Germinal center (tissue), 1 donor: ENCODE data around the gene DKKL1.

ENCODE experiments used
- DNase-seq: peaks from one replicate; pipeline ENCODE4 v3.0.0; 2012; ENCODE audit warnings: mixed read lengths, low spot score

Gene DKKL1

DNA sequence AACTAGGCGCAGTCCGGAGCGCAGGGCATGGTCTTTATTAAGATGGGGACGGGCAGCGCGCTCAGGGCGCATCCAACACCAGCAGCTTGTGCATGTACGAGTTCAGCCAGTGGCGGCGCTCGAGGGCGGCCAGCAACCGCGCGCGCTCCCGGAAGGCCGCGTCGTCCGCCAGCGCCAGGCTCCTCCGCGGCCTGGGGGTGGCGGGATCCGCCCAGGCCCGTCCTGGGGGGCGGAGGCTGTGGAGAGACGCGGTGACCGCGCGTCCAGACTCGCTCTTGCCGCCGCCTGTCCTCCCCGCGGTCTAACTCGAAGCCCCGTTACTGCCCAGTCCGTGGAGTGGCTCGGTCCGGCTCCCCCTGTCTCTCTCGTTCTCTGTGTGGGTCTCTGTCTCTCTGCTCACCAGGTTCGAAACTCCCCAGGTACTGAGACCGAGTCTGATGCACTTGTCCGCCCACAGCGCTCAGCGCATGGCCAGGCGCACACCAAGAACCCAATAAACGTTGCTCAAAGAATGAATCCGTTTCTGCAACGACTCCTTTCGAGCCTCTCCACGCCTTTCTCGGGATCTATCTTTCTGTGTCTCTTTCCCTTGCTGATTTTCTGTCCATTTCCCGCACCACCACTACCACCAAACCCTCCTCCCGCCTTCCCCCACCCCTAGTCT lies 58.9 kb downstream of the DKKL1 start:
- no peak for DNase-seq

DNA sequence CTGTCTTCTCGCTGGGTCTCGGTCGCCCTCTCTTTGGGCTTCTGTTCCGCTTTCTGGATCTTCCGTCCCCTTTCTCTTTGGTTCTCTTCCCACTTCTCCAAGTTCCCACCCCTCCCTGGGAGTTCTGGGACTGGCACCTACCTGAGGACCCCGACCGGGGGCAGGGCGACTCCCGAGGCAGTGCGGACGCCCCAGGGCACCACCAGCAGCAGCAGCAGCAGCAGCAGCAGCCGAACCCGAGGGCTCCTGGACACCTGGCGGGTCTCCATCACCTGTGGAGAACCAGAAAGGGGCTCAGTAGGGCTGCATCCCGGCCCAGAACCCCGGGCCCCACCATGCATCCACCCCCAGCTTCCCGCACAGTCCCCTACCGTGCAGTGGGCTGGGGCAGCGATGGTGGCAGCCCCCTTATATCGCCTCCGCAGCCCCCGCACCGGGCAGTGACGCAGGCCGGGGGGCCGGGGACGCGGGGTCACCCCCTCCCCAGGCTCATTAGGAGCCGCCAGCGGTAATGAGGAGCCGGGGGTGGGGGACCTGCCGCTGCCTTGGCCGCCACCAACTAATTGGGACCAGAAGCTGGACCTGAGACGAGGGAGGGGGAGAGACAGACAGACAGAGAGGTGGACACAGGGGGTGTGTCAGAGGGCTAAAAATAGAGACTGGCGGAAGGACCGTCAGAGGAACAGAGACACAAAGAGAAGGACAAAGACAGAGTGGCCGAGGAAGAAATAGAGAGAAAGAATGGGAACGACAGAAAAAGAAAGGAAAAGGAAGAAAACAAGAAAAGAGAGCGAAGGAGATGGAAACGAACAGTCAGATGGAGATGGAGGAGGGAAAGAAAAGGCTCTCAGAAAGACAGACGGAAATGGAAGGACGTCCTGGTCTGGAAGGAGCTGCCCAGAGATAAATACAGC lies 59.7 kb downstream of the DKKL1 start, which contains the start of gene PTH2:
Gene PTH2 (minus strand): TSS at position 371 of the 914 bp plus-strand sequence. CDS start 102 bp downstream, at position 269.
- no peak for DNase-seq

DNA sequence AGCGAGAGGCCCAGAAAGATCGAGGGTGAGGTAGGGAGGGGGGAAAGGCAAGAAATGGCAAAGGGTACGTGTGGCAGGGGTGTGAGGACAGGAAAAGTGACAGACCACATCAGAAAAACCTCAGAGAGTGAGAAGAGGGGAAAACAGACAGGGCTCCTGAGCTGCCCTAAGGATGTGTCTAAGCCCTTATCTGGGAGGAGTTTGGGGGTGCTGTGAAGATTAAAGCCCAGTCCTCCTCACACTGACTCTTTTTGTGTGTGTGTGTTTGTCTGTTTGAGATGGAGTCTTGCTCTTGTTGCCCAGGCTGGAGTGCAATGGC lies 60.3 kb downstream of the DKKL1 start:
- DNase-seq = no peak
